Gastroesophageal sphincter (tissue), 3 donors: ENCODE data around the gene ADAMTSL3.

ENCODE experiments used
- POLR2A ChIP-seq, 2 donors: fragments of 450-650 bp; IDR thresholded peaks; one replicate each; pipeline ENCODE4 v1.6.1; 2017; ENCODE audit warnings: antibody characterized with exemption in 2 of 2, mild to moderate bottlenecking in 2 of 2, moderate library complexity in 1 of 2
- TF ChIP-seq, protein P1 (sequence below), 4 experiments: fragments of 200-600 bp in 2 of 4; fragments of 450-650 bp in 2 of 4; sonication (generic) in 1 of 4; IDR thresholded peaks; one replicate each; pipeline ENCODE4 v1.5.1; 2017 to 2019; ENCODE audit warnings: antibody characterized with exemption in 4 of 4, mild to moderate bottlenecking in 2 of 4, moderate library complexity in 2 of 4

DNA sequence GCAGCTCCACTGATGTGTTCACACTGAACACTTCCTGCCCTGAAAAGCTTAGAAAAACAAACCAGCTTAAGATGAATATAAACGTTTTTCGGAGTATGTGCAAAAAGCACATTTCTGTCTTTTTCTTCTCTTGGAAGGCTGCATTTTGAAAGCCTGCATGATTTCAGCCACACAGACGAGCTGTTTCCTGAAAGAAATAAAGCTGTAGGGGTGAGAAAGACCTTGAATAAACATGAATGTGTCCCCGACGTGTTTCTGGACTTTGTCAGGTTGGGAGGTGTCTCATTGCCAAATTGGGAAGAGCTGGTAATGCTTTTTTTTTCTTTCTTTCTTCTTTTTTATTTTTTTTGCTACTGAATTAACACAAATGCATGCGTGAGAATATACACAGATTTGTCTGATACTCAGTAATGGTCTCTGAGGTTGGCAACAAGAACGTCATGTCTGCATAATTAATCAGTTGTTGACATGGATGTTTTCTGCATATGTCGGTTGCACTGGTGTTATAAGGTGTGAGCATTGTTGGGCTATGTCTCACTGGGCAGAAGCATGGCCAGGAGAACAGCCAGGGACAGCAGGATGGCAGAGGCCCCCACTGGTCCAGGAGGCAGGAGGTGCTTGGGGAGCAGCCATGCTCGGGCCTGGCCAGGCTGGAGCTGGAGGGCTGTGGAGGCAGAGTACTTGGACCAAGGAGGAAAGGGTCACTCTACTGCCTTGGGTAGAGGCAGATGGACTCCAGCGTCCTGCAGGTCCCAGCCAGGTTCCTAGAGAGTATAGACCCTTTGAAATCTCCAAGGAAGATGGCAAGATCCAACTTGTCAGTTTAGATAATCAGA is 39.0 kb downstream of the ADAMTSL3 start:
- TF ChIP-seq, protein P1, sequence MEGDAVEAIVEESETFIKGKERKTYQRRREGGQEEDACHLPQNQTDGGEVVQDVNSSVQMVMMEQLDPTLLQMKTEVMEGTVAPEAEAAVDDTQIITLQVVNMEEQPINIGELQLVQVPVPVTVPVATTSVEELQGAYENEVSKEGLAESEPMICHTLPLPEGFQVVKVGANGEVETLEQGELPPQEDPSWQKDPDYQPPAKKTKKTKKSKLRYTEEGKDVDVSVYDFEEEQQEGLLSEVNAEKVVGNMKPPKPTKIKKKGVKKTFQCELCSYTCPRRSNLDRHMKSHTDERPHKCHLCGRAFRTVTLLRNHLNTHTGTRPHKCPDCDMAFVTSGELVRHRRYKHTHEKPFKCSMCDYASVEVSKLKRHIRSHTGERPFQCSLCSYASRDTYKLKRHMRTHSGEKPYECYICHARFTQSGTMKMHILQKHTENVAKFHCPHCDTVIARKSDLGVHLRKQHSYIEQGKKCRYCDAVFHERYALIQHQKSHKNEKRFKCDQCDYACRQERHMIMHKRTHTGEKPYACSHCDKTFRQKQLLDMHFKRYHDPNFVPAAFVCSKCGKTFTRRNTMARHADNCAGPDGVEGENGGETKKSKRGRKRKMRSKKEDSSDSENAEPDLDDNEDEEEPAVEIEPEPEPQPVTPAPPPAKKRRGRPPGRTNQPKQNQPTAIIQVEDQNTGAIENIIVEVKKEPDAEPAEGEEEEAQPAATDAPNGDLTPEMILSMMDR (IDR thresholded peaks at IDR 0.05) = no peak
- no peak for TF ChIP-seq POLR2A (IDR thresholded peaks at IDR 0.05)
